Hepatocyte (in vitro differentiated cells): ENCODE measurements around the gene CORIN.

Experiments
- CTCF ChIP-seq: fragments of 200-600 bp; sonication (generic); IDR thresholded peaks from 2 replicates; pipeline ENCODE4 v1.5.1; 2016; ENCODE audit warnings: antibody characterized with exemption, mild to moderate bottlenecking; ENCODE audit not compliant: poor library complexity
- EZH2 ChIP-seq: fragments of 200-600 bp; sonication (generic); IDR thresholded peaks from 2 replicates; pipeline ENCODE4 v1.6.1; 2016; ENCODE audit warnings: antibody characterized with exemption, mild to moderate bottlenecking, borderline replicate concordance

GRCh38 chr4:47652092-47652491 lies 185.8 kb downstream of the CORIN start:
- no peak for TF ChIP-seq CTCF
- no peak for TF ChIP-seq EZH2
